HTR-8/SVneo (cell line): Measurements from ENCODE around the gene ECHDC1.

ENCODE experiments used
- DNase-seq: peaks from one replicate; pipeline ENCODE4 v3.0.0; 2011; ENCODE audit warnings: low spot score, mixed read lengths; ENCODE audit not compliant: insufficient read length
- FAIRE-seq: peaks from 2 replicates; lab custom pipeline; 2011; peaks lifted over from hg19 to GRCh38; lab: Jason Lieb, UNC

ECHDC1 gene

DNA sequence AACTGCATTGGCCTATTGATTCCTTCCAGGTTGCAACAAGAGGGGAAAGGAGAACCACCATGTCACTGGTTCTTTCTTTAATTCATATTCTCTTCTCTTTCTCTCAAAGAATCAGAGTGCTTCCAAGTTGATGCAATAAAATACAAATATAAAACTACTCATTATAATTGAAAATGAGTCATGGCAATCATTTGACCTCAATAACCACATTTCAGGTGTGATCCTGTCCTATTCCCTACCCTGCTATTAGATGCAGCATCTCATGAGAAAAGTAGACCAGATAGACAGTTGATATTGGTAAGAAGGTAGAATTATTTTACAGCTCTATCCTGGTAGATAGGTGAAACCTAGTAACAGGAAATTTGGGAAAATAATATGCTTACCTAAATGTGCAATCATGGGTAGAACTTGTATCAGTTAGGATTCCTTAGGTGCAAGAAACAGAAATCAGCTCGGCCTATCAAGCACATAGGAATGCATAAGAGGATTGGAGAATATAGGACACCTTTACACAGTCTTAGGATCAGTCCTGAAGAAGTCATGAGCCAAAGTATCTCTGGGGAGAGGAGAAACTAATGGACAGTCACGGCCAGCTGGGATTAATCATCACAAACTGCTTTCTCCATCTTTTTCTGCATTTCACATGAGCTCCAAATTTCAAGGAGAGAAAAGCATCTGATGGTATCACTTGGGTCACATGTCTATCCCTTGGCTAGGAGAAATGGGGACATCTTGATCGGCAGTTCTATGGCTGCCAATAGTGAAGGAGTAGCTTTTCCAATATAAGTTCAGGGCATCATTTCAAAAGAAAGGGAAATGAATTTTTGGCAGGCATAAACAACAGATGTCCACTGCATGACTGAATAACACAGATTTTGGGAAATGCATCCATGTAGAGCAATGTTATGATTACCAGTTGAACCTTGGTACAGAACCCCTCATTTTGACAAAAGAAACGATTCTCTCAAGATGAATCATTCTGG lies 96.0 kb downstream of the ECHDC1 start:
- no peak for DNase-seq
- no peak for FAIRE-seq

GRCh38 chr6:127243501-127243900 lies 99.9 kb downstream of the ECHDC1 start:
- DNase-seq (no peak), FAIRE-seq (no peak)
